Natural killer cell (primary cell): ENCODE measurements around the gene NEAT1. TPM values are rescaled to one million over a fixed set of nuclear protein-coding genes. Genes with fewer than 3 reads are reported as not detected.
A peak's percentile ranks its signal among the peaks of the same experiment; 100 is the strongest.

Experiments
- ATAC-seq, 3 donors: fragments of 150-1000 bp in 2 of 3; fragments of 200-7000 bp in 1 of 3; cut with Tn5 transposase; 1 replicate in 1 of 3; 2 replicates in 2 of 3; pipeline ENCODE4 v1.10.0; 2021; ENCODE audit warnings: mild to moderate bottlenecking in 2 of 3, moderate library complexity in 2 of 3
- DNase-seq, 2 donors: peaks; one replicate each; pipeline versions ENCODE4 v3.0.0 to v3.0.0-alpha.2; 2013 to 2021; ENCODE audit warnings: mixed read lengths in 1 of 2
- H3K27ac ChIP-seq: one replicate; pipeline ENCODE4 v1.5.1; 2013; ENCODE audit warnings: mild to moderate bottlenecking, low read length
- H3K27me3 ChIP-seq: one replicate; pipeline ENCODE4 v1.6.1; 2013; ENCODE audit warnings: low read length; ENCODE audit not compliant: control insufficient read depth, insufficient read depth
- H3K36me3 ChIP-seq: one replicate; pipeline ENCODE4 v1.6.1; 2013; ENCODE audit warnings: low read length; ENCODE audit not compliant: control insufficient read depth, insufficient read depth
- H3K4me1 ChIP-seq: one replicate; pipeline ENCODE4 v1.6.1; 2013; ENCODE audit warnings: low read length; ENCODE audit not compliant: control insufficient read depth, insufficient read depth
- H3K4me3 ChIP-seq: one replicate; pipeline ENCODE4 v1.5.1; 2013; ENCODE audit warnings: low read length
- H3K9me3 ChIP-seq: one replicate; pipeline ENCODE4 v1.6.1; 2013; ENCODE audit warnings: low read length; ENCODE audit not compliant: control insufficient read depth, insufficient read depth
- H3K27ac Mint-ChIP-seq, 2 donors: one replicate each; pipeline ENCODE4 v1.8.0; 2022; ENCODE audit warnings: mild to moderate bottlenecking in 2 of 2, mixed read lengths in 2 of 2, moderate library complexity in 1 of 2
- H3K27me3 Mint-ChIP-seq, 2 donors: one replicate each; pipeline ENCODE4 v1.8.0; 2022; ENCODE audit warnings: low read depth in 2 of 2, mixed read lengths in 2 of 2
- H3K36me3 Mint-ChIP-seq: one replicate; pipeline ENCODE4 v1.8.0; 2022; ENCODE audit warnings: mixed read lengths
- H3K4me1 Mint-ChIP-seq, 2 donors: one replicate each; pipeline ENCODE4 v1.8.0; 2022; ENCODE audit warnings: mixed read lengths in 2 of 2
- H3K4me3 Mint-ChIP-seq: one replicate; pipeline ENCODE4 v1.8.0; 2022; ENCODE audit warnings: mild to moderate bottlenecking, moderate library complexity, mixed read lengths
- H3K9me3 Mint-ChIP-seq, 2 donors: one replicate each; pipeline ENCODE4 v1.8.0; 2022; ENCODE audit warnings: mixed read lengths in 2 of 2
- WGBS: methylation state at CpG from one replicate; pipeline ENCODE4 v1.1.7; 2013; ENCODE audit warnings: missing lambda C conversion rate; ENCODE audit not compliant: insufficient coverage; 5-methylcytosine and 5-hydroxymethylcytosine counted together
- intact Hi-C: fragments of 100-400 bp; cut with micrococcal nuclease; formaldehyde crosslinking; loops from one replicate; pipeline ENCODE4 v1.14.2; 2022
- total RNA-seq, 4 donors: library from RNA; stranded (reverse); fragments of 120-200 nt in 1 of 4; gene quantifications; one replicate each; pipeline versions ENCODE4 v1.2.3 to v1.2.4, GENCODE V29; 2013 to 2022
- TF ChIP-seq, protein P1 (sequence below): fragments of 200-600 bp; IDR thresholded peaks from one replicate; pipeline ENCODE4 v1.8.0; 2022; ENCODE audit warnings: antibody characterized with exemption

Gene NEAT1
- total RNA-seq, 3 donors from 2014 or later (not counting 1 experiment from before 2014, with no cell fraction given): 1,031 to 1,768 (median 1,493) TPM

DNA sequence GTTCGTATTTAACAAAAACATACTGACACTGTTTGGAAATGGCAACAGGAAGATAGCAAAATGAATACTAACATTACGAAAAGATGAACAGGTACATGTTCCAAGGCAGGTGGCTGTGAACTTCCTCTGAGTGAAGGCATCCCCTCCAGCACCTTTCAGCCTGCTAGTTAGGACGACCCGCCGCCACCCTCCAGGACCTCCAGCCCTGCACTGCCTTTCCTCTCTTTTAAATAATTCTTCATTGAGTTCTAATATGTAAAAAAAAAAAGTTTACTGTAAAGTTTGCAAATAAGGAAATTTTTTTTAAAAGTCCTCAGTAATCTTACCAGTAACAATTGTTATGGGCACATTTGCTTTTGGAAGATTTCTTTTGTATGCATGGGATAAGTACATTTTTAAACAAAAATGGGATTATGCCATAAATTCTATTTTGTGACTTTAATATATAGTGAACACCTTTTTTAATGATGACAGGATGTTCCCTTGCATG is 6.0 kb downstream of the NEAT1 start:
- no peak for ATAC-seq
- DNase-seq: peak in 1 of 2 donors; percentile 51
- WGBS: 29% methylated on average over 2 of the region's 5 CpGs
- peaks cover 41% of the 10 kb centered on the region for H3K4me1 ChIP-seq
- peaks cover 22% of the 10 kb centered on the region for H3K36me3 ChIP-seq
- H3K27ac Mint-ChIP-seq: peak overlapping the region; percentile 98 to 100
- no peaks in the 10 kb centered on the region for H3K27me3 ChIP-seq
- no peaks in the 10 kb centered on the region for H3K27me3 Mint-ChIP-seq
- H3K27ac ChIP-seq: peak overlapping the region; percentile 100
- peak overlapping the region; percentile 95 for H3K4me3 Mint-ChIP-seq
- peaks cover 7% of the 10 kb centered on the region for H3K36me3 Mint-ChIP-seq
- H3K9me3 ChIP-seq: no peaks in the 10 kb centered on the region
- peaks cover 94 to 98% of the 10 kb centered on the region in 2 donors for H3K4me1 Mint-ChIP-seq
- H3K9me3 Mint-ChIP-seq: no peaks in the 10 kb centered on the region
- H3K4me3 ChIP-seq: no peak overlapping the region
- intact Hi-C loops: no loop called here
- TF ChIP-seq, protein P1, sequence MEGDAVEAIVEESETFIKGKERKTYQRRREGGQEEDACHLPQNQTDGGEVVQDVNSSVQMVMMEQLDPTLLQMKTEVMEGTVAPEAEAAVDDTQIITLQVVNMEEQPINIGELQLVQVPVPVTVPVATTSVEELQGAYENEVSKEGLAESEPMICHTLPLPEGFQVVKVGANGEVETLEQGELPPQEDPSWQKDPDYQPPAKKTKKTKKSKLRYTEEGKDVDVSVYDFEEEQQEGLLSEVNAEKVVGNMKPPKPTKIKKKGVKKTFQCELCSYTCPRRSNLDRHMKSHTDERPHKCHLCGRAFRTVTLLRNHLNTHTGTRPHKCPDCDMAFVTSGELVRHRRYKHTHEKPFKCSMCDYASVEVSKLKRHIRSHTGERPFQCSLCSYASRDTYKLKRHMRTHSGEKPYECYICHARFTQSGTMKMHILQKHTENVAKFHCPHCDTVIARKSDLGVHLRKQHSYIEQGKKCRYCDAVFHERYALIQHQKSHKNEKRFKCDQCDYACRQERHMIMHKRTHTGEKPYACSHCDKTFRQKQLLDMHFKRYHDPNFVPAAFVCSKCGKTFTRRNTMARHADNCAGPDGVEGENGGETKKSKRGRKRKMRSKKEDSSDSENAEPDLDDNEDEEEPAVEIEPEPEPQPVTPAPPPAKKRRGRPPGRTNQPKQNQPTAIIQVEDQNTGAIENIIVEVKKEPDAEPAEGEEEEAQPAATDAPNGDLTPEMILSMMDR: no peak

DNA sequence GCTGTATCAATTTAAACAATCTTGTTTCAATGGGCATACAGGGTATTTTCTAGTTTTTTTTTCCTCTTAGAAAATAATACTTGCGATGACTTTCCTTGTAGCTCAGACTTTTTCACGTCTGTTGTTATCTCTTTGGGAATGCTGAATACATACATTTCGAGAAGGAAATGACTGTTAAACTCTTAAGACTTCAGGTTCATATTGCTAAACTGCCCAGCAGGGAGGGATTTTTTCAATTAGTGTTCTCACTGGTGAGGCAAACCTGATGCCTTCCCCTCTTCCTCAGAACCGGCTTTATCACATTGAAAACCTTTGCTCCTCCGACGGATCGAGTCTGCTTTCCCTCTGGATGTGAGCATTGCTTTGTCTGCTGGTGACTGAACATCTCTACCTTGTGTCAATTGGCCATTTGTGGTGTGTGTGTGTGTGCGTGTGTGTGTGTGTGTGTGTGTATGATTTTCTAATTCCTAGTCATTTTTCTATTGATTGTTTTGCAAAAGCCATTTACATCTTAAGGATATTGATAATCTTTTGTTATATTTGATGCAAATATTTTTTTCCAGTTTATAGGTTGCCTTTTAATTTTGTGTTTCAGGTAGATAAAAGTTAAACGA is 6.6 kb downstream of the NEAT1 start:
- H3K9me3 ChIP-seq: no peaks in the 10 kb centered on the region
- Mint-ChIP-seq H3K4me3 (peak overlapping the region; percentile 95), H3K4me1 (peaks cover 90 to 94% of the 10 kb centered on the region in 2 donors), H3K27me3 (no peaks in the 10 kb centered on the region), H3K27ac (peak overlapping the region; percentile 98 to 100), H3K36me3 (peaks cover 7% of the 10 kb centered on the region), H3K9me3 (no peaks in the 10 kb centered on the region)
- H3K4me3 ChIP-seq: peak overlapping the region; percentile 11
- H3K27me3 ChIP-seq: no peaks in the 10 kb centered on the region
- peaks cover 26% of the 10 kb centered on the region for H3K36me3 ChIP-seq
- DNase-seq (peak in 1 of 2 donors; percentile 40), ATAC-seq (no peak)
- 28% methylated on average over 6 of the region's 9 CpGs for WGBS
- H3K27ac ChIP-seq: peak overlapping the region; percentile 92
- peaks cover 43% of the 10 kb centered on the region for H3K4me1 ChIP-seq
- TF ChIP-seq, protein P1: no peak
- intact Hi-C loops: no loop called here

DNA sequence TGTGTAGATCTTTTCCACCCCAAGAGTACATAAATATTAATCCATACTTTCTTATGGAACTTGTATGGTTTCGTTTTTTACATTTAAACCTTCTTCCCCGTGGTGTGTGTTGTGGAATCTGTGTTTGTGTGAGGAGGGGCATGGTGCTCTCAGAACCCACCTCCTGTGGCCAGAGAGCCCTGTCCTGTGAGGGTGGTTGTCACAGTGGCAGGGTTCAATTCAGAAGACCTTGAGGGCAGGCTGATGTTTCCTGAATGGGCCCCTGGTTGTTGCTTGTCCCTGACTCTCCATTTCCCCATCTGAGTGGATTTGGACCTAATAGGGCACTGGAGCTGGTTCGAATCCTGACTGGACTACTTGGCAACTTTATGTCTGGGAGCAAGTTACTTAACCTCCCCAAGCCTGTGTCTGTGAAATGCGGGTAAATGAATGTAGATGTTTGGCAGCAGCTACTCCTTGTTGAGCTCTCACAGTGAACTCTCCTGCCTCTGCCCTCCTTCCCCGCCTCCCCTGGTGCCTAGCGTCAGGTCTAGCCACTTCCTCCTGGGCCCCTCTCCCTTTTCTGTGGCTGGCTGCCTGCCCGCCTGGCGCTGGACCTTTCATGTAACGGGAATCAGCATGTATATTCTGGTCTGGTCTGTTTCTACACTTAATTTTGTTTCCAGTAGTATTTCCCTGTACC is 7.3 kb downstream of the NEAT1 start:
- WGBS: 0% methylated on average over 6 of the region's 9 CpGs
- Mint-ChIP-seq H3K4me1 (peaks cover 88 to 94% of the 10 kb centered on the region in 2 donors), H3K36me3 (peaks cover 7% of the 10 kb centered on the region), H3K27me3 (no peaks in the 10 kb centered on the region), H3K9me3 (no peaks in the 10 kb centered on the region), H3K4me3 (peak overlapping the region; percentile 95), H3K27ac (peak overlapping the region; percentile 98 to 100)
- H3K9me3 ChIP-seq: no peaks in the 10 kb centered on the region
- no peaks in the 10 kb centered on the region for H3K27me3 ChIP-seq
- ATAC-seq (no peak), DNase-seq (peak in 1 of 2 donors; percentile 65)
- TF ChIP-seq, protein P1: no peak
- peaks cover 33% of the 10 kb centered on the region for H3K36me3 ChIP-seq
- peaks cover 44% of the 10 kb centered on the region for H3K4me1 ChIP-seq
- peak overlapping the region; percentile 11 for H3K4me3 ChIP-seq
- intact Hi-C loops: loop anchor here (2.0 kb wide), 2 partner anchors 45 to 47 kb away; no protein-coding TSS in a partner anchor
- peak overlapping the region; percentile 92 for H3K27ac ChIP-seq
